Vagina (tissue), 2 donors: ENCODE measurements around the gene TMTC1. TPM values are rescaled to one million over a fixed set of nuclear protein-coding genes. Genes with fewer than 3 reads are reported as not detected.

Experiments
- DNase-seq, 2 donors: peaks; one replicate each; pipeline ENCODE4 v3.0.0-alpha.2; 2017; ENCODE audit errors: extremely low spot score in 2 of 2
- H3K27ac ChIP-seq: fragments of 200-600 bp; sonication (generic); one replicate; pipeline ENCODE4 v1.5.1; 2019
- H3K27me3 ChIP-seq: fragments of 200-600 bp; sonication (generic); one replicate; pipeline ENCODE4 v1.5.1; 2019
- H3K36me3 ChIP-seq, 2 donors: fragments of 200-600 bp; sonication (generic); one replicate each; pipeline ENCODE4 v1.5.1; 2017 to 2019
- H3K4me1 ChIP-seq: fragments of 200-600 bp; sonication (generic); one replicate; pipeline ENCODE4 v1.5.1; 2019
- H3K4me3 ChIP-seq, 2 donors: fragments of 200-600 bp; sonication (generic); 1 replicate in 1 of 2; 2 replicates in 1 of 2; pipeline ENCODE4 v1.5.1; 2016 to 2019
- H3K9me3 ChIP-seq: fragments of 200-600 bp; sonication (generic); one replicate; pipeline ENCODE4 v1.5.1; 2019
- CTCF ChIP-seq, 3 experiments: fragments of 450-650 bp in 2 of 3; fragments of 200-600 bp in 1 of 3; sonication (generic) in 1 of 3; IDR thresholded peaks; one replicate each; pipeline ENCODE4 v1.5.1; 2017 to 2019; ENCODE audit warnings: antibody characterized with exemption in 3 of 3, mild to moderate bottlenecking in 2 of 3, moderate library complexity in 2 of 3
- POLR2A ChIP-seq, 2 donors: fragments of 450-650 bp; IDR thresholded peaks; one replicate each; pipeline ENCODE4 v1.6.1; 2017; ENCODE audit warnings: antibody characterized with exemption in 2 of 2, mild to moderate bottlenecking in 2 of 2, moderate library complexity in 2 of 2
- POLR2AphosphoS5 ChIP-seq, 2 donors: sonication (generic); formaldehyde crosslinking; IDR thresholded peaks; one replicate each; pipeline ENCODE4 v1.9.0; 2017; ENCODE audit warnings: antibody characterized with exemption in 2 of 2, mild to moderate bottlenecking in 2 of 2, low read depth in 1 of 2; ENCODE audit not compliant: insufficient read depth in 1 of 2
- intact Hi-C: fragments of 100-400 bp; cut with DNase I; formaldehyde crosslinking; loops from one replicate; pipeline ENCODE4 v1.15.1; 2023
- total RNA-seq: library from RNA; depleted of rRNA; stranded (reverse); fragments of >200 nt; gene quantifications from one replicate; pipeline ENCODE4 v1.2.3, GENCODE V29; 2016

The TMTC1 gene
- total RNA-seq, 1 donor from 2014 or later, result 63.8 TPM

- Histone ChIP-seq H3K9me3 (no peaks in the 10 kb centered on the region), H3K36me3 (no peaks in the 10 kb centered on the region), H3K4me1 (no peaks in the 10 kb centered on the region), H3K27ac (no peak overlapping the region), H3K27me3 (no peaks in the 10 kb centered on the region), H3K4me3 (no peak overlapping the region)
- intact Hi-C loops, result no loop called here
- no peak for DNase-seq
- TF ChIP-seq POLR2A (IDR thresholded peaks at IDR 0.05) (no peak), CTCF (IDR thresholded peaks at IDR 0.05) (no peak), POLR2AphosphoS5 (IDR thresholded peaks at IDR 0.05; ENCODE audit: insufficient read depth in 1 of 2, low read depth in 1 of 2) (no peak)
These were observed 133.4 kb downstream of the TMTC1 start for GRCh38 chr12:29650371-29650770.

DNA sequence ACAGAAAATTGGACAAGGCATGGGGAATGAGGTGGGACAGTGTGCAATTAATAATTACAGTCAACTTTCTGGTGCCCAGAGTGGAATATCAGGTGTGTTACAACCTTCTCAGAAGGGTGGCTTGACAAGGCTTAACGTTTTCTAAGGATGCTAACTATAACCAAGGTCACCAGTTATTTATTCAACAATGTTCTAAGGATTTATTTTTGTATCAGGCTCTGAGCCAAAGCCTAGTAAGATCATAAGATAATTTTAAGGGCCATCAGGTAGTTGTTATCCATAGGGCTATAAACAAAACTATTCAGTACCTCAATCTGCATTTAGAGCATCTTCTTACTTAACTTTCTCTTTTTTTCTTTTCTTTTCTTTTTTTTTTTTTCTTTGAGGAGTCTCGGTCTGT is 134.0 kb downstream of the TMTC1 start:
- Histone ChIP-seq H3K36me3 (no peaks in the 10 kb centered on the region), H3K4me3 (no peak overlapping the region), H3K4me1 (no peaks in the 10 kb centered on the region), H3K27me3 (no peaks in the 10 kb centered on the region), H3K9me3 (no peaks in the 10 kb centered on the region), H3K27ac (no peak overlapping the region)
- TF ChIP-seq POLR2A (IDR thresholded peaks at IDR 0.05), result no peak
- TF ChIP-seq POLR2AphosphoS5 (IDR thresholded peaks at IDR 0.05; ENCODE audit: insufficient read depth in 1 of 2, low read depth in 1 of 2), result no peak
- no peak for TF ChIP-seq CTCF (IDR thresholded peaks at IDR 0.05)
- intact Hi-C loops, result no loop called here
- DNase-seq, result no peak

- H3K27ac ChIP-seq, result no peak overlapping the region
- H3K4me3 ChIP-seq, result no peak overlapping the region
- TF ChIP-seq POLR2A (IDR thresholded peaks at IDR 0.05) (no peak), CTCF (IDR thresholded peaks at IDR 0.05) (no peak), POLR2AphosphoS5 (IDR thresholded peaks at IDR 0.05; ENCODE audit: insufficient read depth in 1 of 2, low read depth in 1 of 2) (no peak)
- peaks cover 12% of the 10 kb centered on the region for H3K4me1 ChIP-seq
- intact Hi-C loops, result no loop called here
- no peaks in the 10 kb centered on the region for H3K9me3 ChIP-seq
- H3K36me3 ChIP-seq, result no peaks in the 10 kb centered on the region
- no peak for DNase-seq
- H3K27me3 ChIP-seq, result no peaks in the 10 kb centered on the region
These were observed 139.1 kb downstream of the TMTC1 start for GRCh38 chr12:29644536-29645162.

GRCh38 chr12:29640589-29641345 is 143.0 kb downstream of the TMTC1 start:
- no peak for DNase-seq
- Histone ChIP-seq H3K36me3 (no peaks in the 10 kb centered on the region), H3K4me3 (no peak overlapping the region), H3K27me3 (no peaks in the 10 kb centered on the region), H3K4me1 (peaks cover 12% of the 10 kb centered on the region), H3K9me3 (no peaks in the 10 kb centered on the region), H3K27ac (peak overlapping the region; percentile 52)
- intact Hi-C loops, result no loop called here
- TF ChIP-seq POLR2A (IDR thresholded peaks at IDR 0.05) (no peak), POLR2AphosphoS5 (IDR thresholded peaks at IDR 0.05; ENCODE audit: insufficient read depth in 1 of 2, low read depth in 1 of 2) (no peak), CTCF (IDR thresholded peaks at IDR 0.05) (no peak)
